ACHN (cell line): ENCODE results near the gene KRTAP24-1.

Source experiments
- DNase-seq: peaks from one replicate; pipeline ENCODE4 v3.0.0-alpha.2; 2015
- in situ Hi-C: cut with HindIII; loops from 2 replicates; pipeline ENCODE4 v1.10.0; 2017; ENCODE audit warnings: low sequenced_read_pairs, low pct_ligation_motif_present, low pct_unique_long_range_greater_than_20kb

KRTAP24-1 gene

GRCh38 chr21:30243691-30244090, 39.1 kb downstream of the KRTAP24-1 start:
- no peak for DNase-seq
- in situ Hi-C loops = no loop called here

- in situ Hi-C loops = no loop called here
These were observed 42.1 kb downstream of the KRTAP24-1 start for GRCh38 chr21:30240661-30241060.

GRCh38 chr21:30238168-30238567, 44.6 kb downstream of the KRTAP24-1 start:
- in situ Hi-C loops = no loop called here
- no peak for DNase-seq

More at GRCh38 chr21:30240661-30241060, 42.1 kb downstream of the KRTAP24-1 start:
- no peak for DNase-seq

- in situ Hi-C loops = no loop called here
- no peak for DNase-seq
These were observed 48.1 kb downstream of the KRTAP24-1 start for GRCh38 chr21:30234643-30235042.

GRCh38 chr21:30234050-30234449, 48.7 kb downstream of the KRTAP24-1 start:
- in situ Hi-C loops = no loop called here
- DNase-seq = no peak

- in situ Hi-C loops = no loop called here
- DNase-seq = no peak
These were observed 49.3 kb downstream of the KRTAP24-1 start for GRCh38 chr21:30233228-30234020.

GRCh38 chr21:30232011-30232410, 50.7 kb downstream of the KRTAP24-1 start:
- in situ Hi-C loops = no loop called here
- DNase-seq = no peak
